A549 (cell line): Measurements from ENCODE around the gene TIPARP.

ENCODE experiments used
- CEBPB ChIP-seq, 2 experiments: fragments of >200 bp in 1 of 2; sonication (Bioruptor Twin) in 1 of 2; formaldehyde crosslinking in 1 of 2; IDR thresholded peaks; 2 replicates each; pipeline ENCODE4 v1.6.1; 2012 to 2016
- ESRRA ChIP-seq: fragments of 150-350 bp; IDR thresholded peaks from 2 replicates; pipeline ENCODE4 v1.6.1; 2014; ENCODE audit warnings: mild to moderate bottlenecking, low read length, borderline replicate concordance
- HOXB5 ChIP-seq: fragments of 250-450 bp; sonication (Bioruptor Pico); IDR thresholded peaks from 2 replicates; pipeline ENCODE4 v1.5.0; 2020; ENCODE audit warnings: mild to moderate bottlenecking, moderate library complexity
- KDM5A ChIP-seq: fragments of 200-600 bp; sonication (generic); IDR thresholded peaks from 2 replicates; pipeline ENCODE4 v1.6.1; 2016; ENCODE audit warnings: antibody characterized with exemption, mild to moderate bottlenecking
- POLR2A ChIP-seq: IDR thresholded peaks from 2 replicates; pipeline ENCODE4 v1.6.1; 2012; ENCODE audit warnings: mild to moderate bottlenecking, low read length
- SMC3 ChIP-seq: fragments of >200 bp; sonication (Bioruptor Twin); formaldehyde crosslinking; IDR thresholded peaks from 3 replicates; pipeline ENCODE4 v1.6.1; 2018; ENCODE audit warnings: inconsistent platforms
- TF ChIP-seq, protein P1 (sequence below): IDR thresholded peaks from 2 replicates; pipeline ENCODE4 v1.6.1; 2012
- TF ChIP-seq, protein P2 (sequence below): fragments of >200 bp; sonication (Bioruptor Twin); formaldehyde crosslinking; IDR thresholded peaks from 3 replicates; pipeline ENCODE4 v1.5.1; 2016

DNA sequence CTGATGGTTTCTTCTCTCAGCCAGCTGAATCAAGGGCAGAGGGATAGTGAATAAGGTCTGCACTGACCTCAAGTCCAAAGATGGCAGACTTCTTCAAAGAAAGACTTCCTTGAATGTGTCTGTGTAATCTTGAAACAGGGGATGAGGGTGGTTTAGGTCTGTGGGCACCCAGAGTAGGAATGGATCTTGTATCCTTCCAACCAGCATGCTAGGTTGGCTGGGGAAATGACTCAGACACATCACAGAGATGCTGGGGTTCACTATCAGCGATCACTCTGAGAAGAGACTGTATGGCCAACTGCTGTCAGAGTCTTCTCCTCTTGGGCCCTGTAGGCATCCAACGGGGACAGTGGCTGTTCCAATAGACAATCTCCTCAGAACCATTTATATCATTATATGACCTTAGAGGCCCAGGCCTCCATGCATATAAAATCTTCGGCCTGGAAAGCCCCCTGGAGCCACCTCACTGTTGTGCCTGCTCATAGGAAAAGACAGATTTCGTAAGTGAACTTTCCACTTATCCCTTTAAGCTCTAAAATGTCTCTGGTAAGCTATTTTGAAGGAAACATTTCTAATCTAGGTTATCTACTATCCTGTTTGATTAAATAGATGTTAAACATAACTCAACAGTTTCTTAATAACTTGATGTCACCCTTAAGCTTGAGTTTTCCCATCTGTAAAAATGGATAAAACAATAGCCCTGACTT is 58.5 kb downstream of the TIPARP start:
- TF ChIP-seq POLR2A (no peak), SMC3 (no peak), ESRRA (no peak), HOXB5 (CRISPR knock-in tag) (no peak), CEBPB (IDR thresholded peaks at IDR 0.05) (no peak), KDM5A (no peak)
- TF ChIP-seq, protein P1, sequence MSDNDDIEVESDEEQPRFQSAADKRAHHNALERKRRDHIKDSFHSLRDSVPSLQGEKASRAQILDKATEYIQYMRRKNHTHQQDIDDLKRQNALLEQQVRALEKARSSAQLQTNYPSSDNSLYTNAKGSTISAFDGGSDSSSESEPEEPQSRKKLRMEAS = no peak
- TF ChIP-seq, protein P2, sequence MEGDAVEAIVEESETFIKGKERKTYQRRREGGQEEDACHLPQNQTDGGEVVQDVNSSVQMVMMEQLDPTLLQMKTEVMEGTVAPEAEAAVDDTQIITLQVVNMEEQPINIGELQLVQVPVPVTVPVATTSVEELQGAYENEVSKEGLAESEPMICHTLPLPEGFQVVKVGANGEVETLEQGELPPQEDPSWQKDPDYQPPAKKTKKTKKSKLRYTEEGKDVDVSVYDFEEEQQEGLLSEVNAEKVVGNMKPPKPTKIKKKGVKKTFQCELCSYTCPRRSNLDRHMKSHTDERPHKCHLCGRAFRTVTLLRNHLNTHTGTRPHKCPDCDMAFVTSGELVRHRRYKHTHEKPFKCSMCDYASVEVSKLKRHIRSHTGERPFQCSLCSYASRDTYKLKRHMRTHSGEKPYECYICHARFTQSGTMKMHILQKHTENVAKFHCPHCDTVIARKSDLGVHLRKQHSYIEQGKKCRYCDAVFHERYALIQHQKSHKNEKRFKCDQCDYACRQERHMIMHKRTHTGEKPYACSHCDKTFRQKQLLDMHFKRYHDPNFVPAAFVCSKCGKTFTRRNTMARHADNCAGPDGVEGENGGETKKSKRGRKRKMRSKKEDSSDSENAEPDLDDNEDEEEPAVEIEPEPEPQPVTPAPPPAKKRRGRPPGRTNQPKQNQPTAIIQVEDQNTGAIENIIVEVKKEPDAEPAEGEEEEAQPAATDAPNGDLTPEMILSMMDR = no peak
